AG04449 (cell line): Measurements from ENCODE around the gene PIP5K1C.

Experiments used
- CTCF ChIA-PET: fragments of 350-600 bp; formaldehyde crosslinking; extraction: SDS; loops from one replicate; lab custom pipeline; 2021; ENCODE audit warnings: antibody characterized with exemption; lab: Yijun Ruan, JAX
- POLR2A ChIA-PET: fragments of 400-600, 350-600 bp; formaldehyde crosslinking; extraction: SDS; loops from one replicate; lab custom pipeline; 2020; ENCODE audit warnings: antibody characterized with exemption, inconsistent platforms; lab: Yijun Ruan, JAX
- DNase-seq: peaks from one replicate; pipeline ENCODE4 v3.0.0-alpha.2; 2010; ENCODE audit warnings: low read depth, low spot score
- H3K4me3 ChIP-seq: 2 replicates; pipeline ENCODE4 v1.5.1; 2011; ENCODE audit warnings: low read depth, mild to moderate bottlenecking, control low read depth, low read length
- TF ChIP-seq, protein P1 (sequence below): IDR thresholded peaks from one replicate; pipeline ENCODE4 v1.5.1; 2011; ENCODE audit warnings: mild to moderate bottlenecking, moderate library complexity, low read length, control low read depth, inconsistent platforms; ENCODE audit not compliant: insufficient read depth; ENCODE audit errors: missing control alignments

PIP5K1C gene

DNA sequence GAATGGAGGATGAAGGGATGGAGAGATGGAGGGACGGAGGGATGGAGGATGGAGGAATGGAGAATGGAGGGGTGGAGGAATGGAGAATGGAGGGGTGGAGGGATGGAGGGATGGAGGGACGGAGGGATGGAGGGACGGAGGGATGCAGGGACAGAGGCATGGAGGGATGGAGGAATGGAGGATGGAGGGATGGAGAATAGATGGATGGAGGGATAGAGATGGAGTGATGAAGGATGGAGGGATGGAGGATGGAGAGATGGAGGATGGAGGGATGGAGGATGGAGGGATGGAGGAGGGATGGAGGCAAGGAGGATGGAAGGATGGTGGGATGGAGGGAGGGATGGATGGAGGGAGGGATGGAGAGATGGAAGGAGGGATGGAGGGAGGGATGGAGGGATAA lies 22.1 kb downstream of the PIP5K1C start:
- no peak overlapping the region for H3K4me3 ChIP-seq
- TF ChIP-seq, protein P1, sequence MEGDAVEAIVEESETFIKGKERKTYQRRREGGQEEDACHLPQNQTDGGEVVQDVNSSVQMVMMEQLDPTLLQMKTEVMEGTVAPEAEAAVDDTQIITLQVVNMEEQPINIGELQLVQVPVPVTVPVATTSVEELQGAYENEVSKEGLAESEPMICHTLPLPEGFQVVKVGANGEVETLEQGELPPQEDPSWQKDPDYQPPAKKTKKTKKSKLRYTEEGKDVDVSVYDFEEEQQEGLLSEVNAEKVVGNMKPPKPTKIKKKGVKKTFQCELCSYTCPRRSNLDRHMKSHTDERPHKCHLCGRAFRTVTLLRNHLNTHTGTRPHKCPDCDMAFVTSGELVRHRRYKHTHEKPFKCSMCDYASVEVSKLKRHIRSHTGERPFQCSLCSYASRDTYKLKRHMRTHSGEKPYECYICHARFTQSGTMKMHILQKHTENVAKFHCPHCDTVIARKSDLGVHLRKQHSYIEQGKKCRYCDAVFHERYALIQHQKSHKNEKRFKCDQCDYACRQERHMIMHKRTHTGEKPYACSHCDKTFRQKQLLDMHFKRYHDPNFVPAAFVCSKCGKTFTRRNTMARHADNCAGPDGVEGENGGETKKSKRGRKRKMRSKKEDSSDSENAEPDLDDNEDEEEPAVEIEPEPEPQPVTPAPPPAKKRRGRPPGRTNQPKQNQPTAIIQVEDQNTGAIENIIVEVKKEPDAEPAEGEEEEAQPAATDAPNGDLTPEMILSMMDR: no peak
- ChIA-PET POLR2A (no interaction called here), CTCF (no interaction called here)
- DNase-seq: no peak

DNA sequence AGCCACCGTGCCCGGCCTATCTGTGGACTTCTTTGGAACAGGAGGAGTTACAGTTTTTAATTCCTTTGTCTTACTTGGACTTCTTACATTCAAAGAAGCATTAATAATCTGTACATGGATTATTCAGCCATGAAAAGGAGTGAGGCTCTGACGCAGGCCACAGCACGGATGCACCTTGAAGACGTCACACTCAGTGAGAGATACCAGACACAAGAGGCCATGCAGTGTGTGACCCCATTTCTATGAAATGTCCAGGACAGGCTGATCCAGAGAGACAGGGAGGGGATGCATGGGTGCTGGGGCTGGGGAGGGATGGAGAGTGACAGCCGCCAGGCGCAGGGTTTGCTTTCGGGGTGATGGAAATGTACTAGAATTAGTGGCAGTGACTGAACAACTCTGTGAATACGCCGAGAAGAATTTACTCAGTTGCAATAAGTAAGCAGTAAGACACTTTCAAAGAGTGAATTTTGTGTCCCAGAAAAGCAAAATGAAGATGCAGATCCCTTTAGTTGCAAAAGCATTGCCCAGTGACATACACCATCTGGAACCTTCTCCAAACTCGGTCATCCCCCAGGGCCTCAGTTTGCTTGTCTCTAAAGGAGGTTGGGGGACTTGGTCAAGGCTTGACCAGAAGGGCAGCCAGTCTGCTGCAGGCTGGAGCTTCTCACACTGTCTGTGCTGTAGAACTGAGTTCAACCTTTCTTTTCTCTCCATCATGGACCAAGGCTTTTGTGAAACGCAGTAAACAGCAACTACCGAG lies 25.3 kb downstream of the PIP5K1C start:
- CTCF ChIA-PET: interaction anchor here (0.7 to 1.7 kb wide), 6 partner anchors 10 to 25 kb away, joined by 3 to 8 read pairs (median 4); no protein-coding TSS in a partner anchor

DNA sequence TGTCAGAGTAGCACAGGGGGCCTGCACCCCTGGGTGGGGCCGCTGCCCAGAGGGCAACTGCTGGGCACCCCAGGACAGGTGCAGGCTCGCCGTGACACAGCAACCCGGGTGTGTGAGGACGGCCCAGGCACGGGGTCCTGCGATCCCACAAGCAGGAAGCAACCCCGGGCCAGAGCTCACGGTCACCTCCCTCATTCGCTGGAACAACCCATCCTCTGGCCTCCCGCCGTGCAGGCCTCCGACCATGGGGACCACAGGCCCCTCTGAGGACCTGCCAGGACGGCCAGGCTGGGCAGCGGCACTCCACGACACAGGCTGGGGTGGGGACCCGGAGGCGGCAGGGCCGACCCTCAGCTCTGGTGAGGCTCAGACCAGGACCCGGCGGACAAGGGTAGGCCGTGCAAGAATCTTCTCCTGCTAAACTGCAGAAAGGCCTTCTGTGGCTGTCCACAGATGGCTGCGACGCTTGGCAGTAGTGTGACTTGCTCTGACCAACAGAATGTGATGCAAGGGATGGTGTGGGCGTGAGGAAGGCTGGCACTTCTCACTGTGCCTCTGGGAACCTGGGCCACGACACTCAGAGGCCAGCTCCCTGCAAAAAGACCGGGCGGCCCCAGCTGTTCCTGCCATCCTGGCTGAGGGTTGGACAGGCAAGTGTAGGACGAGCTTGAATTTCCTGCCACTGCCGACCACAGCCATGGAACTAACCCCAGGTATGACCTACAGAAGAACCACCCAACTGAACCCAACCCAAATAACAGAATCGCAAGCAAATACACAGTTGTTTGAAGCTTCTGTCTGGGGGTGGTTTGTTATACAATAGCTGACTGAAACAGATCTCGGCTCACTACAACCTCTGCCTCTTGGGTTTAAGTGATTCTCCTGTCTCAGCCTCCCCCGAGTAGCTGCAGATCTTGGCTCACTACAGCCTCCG lies 26.5 kb downstream of the PIP5K1C start:
- H3K4me3 ChIP-seq: no peak overlapping the region
- ChIA-PET POLR2A (no interaction called here), CTCF (interaction anchor here (0.7 to 1.7 kb wide), 7 partner anchors 9 to 32 kb away, joined by 3 to 8 read pairs (median 3); no protein-coding TSS in a partner anchor)
- TF ChIP-seq, protein P1: no peak
- DNase-seq: no peak

More for the DNA sequence above, 25.3 kb downstream of the PIP5K1C start:
- no peak for DNase-seq
- POLR2A ChIA-PET: no interaction called here
- H3K4me3 ChIP-seq: no peak overlapping the region
- TF ChIP-seq, protein P1: no peak

DNA sequence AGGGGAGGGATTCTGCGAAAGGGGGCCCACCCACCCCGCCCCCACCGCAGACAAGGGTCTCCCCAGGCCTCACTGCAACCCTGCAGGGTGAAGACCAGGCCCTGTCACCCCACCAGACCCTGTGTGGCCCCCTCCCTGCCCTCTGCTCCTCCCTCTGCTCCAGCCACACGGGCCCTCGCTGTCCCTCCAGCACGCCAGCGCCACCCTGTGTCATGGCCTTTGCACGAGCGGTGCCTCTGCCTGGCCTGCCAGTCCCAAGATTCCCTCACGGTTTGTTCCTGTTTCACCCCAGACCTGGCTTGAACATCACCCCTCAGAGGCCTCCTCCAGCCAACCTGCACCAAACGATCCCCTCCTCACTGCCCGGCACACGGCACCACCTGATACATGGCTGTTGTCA lies 27.3 kb downstream of the PIP5K1C start:
- TF ChIP-seq, protein P1: no peak
- CTCF ChIA-PET: interaction anchor here (1.0 to 1.7 kb wide), 2 partner anchors 8 to 33 kb away, joined by 3 to 7 read pairs; no protein-coding TSS in a partner anchor
- POLR2A ChIA-PET: no interaction called here
- H3K4me3 ChIP-seq: no peak overlapping the region
- DNase-seq: no peak

DNA sequence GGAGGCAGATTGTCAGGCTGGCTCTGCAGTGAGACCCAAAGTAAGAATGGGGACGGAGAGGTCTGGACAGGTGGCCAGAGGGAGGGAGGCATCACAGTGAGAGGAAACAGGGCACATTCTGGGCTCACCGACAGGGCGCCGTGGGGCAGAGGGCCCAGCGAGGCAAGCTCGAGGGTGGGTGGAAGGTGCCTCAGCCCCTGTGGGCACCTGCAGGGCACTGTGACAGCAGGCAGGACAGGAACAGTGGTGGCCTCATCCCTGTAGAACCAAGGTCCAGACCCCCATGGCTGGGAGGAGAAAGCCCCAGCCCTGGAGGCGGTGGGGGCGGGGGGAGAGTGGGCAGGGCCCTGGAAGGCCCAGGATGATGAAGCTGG lies 27.7 kb downstream of the PIP5K1C start:
- no peak overlapping the region for H3K4me3 ChIP-seq
- TF ChIP-seq, protein P1: no peak
- DNase-seq: no peak
- CTCF ChIA-PET: interaction anchor here (0.6 to 1.3 kb wide), 2 partner anchors 11 to 119 kb away, joined by 3 read pairs; no protein-coding TSS in a partner anchor
- POLR2A ChIA-PET: no interaction called here
